GM12872 (cell line): ENCODE measurements around the gene PIP4K2A.

Experiments used
- TF ChIP-seq, protein P1 (sequence below): IDR thresholded peaks from 3 replicates; pipeline ENCODE4 v1.5.1; 2011; ENCODE audit warnings: low read depth, mild to moderate bottlenecking, low read length, moderate library complexity; ENCODE audit not compliant: insufficient read depth

The PIP4K2A gene

DNA sequence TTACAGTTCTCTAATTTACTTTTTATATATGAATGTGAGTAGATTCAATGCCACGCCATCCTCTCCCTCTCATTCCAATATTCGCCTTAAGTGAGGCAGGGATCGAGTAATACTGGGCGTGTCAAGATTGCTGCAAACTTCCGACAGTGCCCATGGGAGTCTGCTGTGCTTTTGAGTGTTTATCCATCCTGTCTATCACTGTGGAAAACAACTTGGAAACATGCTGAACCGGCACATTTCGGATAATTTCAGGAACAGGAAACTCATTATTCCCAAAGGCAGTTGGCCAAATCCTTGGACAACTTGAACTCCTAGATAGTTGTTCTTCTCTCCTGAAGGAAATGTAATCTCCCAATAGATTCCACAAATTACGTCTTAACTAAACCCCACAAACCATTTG lies 28.5 kb downstream of the PIP4K2A start:
- TF ChIP-seq, protein P1, sequence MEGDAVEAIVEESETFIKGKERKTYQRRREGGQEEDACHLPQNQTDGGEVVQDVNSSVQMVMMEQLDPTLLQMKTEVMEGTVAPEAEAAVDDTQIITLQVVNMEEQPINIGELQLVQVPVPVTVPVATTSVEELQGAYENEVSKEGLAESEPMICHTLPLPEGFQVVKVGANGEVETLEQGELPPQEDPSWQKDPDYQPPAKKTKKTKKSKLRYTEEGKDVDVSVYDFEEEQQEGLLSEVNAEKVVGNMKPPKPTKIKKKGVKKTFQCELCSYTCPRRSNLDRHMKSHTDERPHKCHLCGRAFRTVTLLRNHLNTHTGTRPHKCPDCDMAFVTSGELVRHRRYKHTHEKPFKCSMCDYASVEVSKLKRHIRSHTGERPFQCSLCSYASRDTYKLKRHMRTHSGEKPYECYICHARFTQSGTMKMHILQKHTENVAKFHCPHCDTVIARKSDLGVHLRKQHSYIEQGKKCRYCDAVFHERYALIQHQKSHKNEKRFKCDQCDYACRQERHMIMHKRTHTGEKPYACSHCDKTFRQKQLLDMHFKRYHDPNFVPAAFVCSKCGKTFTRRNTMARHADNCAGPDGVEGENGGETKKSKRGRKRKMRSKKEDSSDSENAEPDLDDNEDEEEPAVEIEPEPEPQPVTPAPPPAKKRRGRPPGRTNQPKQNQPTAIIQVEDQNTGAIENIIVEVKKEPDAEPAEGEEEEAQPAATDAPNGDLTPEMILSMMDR: no peak

DNA sequence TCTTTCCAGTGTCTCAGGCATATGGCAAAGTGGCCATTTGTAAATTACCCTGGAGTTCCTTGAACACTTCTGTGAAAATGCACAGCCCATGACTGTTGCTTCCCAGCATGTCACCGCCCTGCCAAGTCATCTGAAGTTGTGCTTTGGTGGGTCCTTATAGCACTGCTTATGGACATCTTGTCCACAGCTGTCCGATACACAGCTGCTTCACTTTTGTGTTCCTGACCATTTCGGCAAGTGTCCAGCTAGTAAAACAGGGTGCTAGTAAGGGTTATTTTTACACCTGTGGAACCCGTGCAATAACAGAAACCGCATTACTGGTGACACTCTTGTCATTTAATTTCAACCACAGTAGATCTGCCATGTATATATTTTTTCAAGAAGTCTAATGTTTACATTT lies 29.7 kb downstream of the PIP4K2A start:
- TF ChIP-seq, protein P1: no peak

DNA sequence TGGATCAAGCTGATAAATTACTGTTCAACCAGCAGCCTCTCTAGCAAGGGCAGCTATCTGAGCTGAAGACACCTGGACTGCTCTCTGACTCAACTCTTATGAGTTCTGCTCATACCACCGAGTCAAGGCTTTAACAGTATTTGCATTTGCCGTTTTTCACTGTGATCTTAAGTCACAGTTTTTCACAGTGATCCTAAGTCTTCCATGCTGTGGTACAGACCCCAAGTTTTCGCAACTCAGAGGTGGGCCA lies 31.3 kb downstream of the PIP4K2A start:
- TF ChIP-seq, protein P1: no peak

DNA sequence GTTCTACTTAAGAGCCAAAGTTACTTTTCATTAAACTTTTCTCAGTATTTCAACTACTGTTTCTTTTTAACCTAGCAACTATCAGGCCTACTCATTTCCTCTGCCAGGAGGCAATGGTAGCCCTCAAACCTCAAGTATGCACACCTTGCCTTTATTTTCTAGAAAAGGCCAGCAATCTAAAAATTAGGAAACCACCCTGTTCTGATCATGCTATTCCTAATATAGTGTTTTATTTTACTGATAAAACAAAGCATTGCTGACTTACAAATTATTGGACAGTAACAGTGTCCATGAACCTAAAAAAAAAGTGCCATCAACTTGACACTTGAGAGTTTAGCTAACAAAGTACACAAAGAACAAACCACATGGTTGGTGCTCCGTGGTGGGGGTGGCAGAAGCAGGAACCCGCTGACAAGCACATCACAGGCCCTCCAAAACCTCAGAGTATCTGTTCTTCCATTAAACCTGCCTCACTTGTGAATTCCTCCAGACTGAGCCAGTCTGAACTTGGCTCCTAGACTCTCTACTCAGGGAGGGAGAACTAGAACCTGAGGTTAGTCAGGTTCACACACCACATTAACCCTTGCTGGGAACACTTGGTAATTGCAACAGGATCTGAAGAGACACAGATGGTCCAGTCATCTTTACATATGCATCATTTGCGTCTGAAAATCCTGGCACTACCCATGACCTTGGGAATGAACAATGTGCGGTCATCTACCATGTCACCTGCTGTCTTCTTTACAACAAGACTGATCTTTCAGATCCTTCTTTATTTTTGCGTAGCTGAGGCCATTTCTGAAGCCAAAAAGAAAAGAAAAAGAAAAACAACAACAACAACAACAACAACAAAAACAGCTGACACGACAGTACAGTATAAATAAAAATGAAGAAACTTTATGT lies 31.9 kb downstream of the PIP4K2A start:
- TF ChIP-seq, protein P1: 0 out of 3 replicates have a peak, but pooled peaks have one; percentile 1

DNA sequence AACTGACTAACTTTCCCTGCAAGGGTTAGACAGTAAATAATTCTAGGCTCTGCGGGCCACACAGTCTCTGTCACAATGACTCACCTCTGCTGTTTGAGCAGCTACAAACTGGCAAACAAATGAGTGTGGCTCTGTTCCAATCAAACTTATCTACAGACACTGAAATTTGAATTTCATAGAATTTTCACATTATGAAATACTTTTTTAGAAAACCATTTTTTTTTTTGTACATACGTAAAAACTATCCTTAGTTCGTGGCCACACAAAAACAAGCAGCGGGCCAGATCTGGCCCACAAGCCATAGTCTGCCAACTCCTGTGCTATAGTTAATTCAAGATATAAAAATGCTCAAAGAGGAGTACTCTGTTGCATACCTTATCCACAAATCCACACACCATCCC lies 32.6 kb downstream of the PIP4K2A start:
- TF ChIP-seq, protein P1: no peak

DNA sequence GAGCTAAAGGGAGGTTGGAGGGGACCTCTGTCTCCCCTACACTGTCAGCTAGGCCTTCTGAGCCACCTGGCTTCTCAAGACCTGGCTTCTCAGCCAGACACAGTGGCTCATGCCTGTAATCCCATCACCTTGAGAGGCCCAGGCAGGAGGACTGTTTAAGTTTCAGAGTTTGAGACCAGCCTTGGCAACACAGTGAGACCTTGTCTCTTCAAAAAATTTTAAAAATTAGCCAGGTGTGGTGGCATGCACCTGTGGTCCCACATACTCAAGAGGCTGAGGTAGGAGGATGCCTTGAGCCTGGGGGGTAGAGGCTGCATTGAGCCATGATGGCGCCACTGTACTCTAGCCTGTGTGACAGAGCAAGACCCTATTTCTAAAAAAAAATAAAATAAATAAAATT lies 33.1 kb downstream of the PIP4K2A start:
- TF ChIP-seq, protein P1: no peak

DNA sequence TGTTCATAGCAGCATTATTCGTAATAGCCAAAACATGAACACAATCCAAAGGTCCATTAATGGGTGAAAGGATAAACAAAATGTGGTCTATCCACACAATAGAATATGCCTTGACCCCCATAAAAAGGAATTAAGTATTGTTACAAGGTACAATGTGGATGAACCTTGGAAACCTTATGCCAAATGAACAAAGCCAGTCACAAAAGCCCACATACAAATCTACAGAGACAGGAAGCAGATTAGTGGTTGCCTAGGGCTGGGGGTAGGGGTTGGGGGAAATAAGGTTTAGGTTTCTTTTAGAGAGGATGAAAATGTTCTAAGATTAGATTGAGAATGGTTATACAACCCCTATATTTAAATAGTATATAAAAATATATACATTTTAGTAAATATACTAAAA lies 34.8 kb downstream of the PIP4K2A start:
- TF ChIP-seq, protein P1: no peak
